HG02588 (cell line): ENCODE measurements around the gene C3orf33.

Experiments
- ATAC-seq: cut with Tn5 transposase; IDR thresholded peaks from one replicate; pipeline ENCODE4 v1.9.1; 2021; ENCODE audit warnings: mild to moderate bottlenecking, moderate library complexity; ENCODE audit not compliant: unreplicated experiment

C3orf33 gene

GRCh38 chr3:155744010-155744625 lies 62.0 kb downstream of the C3orf33 start:
- peak; percentile 45 for ATAC-seq

DNA sequence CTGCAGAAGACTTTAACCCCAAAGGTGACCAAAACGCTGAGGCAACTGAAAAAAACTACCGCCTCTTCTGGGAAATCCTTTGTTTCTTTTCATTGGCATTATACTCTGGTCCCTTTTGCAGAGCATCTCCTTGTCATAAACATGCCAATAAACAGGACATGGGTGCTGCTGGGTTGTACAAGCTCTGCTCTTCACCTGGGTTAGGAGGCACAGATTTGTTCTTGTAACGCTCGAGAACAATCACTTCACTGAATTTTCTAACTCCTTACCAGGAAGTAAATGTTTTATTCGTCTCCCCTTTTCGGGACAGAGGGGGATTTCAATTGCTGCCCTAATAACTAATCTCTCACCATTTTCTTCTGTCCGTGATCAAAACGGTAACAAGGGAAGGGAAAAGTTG lies 62.5 kb downstream of the C3orf33 start:
- no peak for ATAC-seq

DNA sequence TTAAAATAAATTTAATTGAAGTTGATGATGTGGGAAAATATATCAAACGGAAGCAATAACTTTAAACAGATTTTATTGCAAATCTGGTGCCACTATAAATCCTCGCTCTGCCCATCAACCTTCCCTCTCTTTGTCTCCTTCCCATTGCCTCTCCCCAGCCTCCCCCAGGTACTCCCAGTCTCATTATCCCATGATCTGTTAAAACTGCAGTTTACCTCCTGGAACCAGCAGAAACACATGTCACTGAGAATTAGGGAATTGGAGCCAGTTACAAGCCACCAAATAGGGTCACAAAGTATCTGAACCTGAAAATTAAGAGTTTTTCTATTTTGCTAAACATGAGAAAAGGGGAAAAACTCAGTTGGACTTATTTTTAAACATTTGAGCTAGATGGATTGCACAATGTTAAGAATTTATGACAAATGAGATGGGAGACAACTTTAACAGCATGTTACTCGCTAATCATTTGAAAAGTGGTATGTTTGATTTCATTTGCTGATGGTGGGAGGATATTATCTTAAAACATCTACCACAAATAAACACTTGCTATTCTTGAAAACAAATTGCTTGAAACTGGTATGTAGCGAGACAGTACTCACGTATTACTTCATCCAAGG lies 63.6 kb downstream of the C3orf33 start:
- no peak for ATAC-seq

- no peak for ATAC-seq
Measured at GRCh38 chr3:155741603-155742002, 64.5 kb downstream of the C3orf33 start.

DNA sequence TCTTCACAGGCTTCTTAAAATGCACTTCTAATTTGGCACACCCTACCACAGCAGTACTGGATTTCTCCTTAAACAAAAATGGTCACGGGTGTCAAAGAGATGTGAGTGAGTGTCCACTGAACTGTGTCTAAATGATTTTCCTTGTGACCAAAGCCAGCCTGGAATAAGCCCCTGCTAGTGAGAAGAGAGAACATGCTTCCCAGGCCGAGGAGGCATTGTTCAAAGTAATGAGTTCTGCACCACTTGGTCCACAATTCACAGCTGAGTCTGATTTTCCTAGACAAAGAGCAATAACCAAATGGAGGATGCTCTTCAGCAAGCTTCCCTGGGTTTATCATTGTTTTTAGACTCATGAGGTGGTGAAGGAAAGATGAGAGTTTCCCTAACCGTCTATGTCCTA lies 65.0 kb downstream of the C3orf33 start:
- no peak for ATAC-seq

DNA sequence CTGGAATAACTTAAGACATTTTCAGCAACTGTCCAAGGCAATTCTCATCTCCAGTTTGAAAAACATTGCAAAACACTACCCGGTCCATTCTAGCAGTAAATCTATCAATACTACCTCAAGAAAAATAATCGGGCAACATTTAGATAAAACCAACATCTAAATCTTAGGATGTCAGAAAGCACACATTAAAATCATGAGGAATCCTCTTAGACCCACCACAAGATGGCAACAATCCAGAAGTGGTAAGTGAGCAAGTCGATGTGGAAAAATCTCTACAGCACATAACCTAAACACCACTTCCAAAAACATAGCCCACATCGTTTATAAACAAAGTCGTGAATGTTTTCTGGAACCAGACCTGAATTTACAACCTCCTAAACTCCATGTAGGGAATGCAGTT lies 66.9 kb downstream of the C3orf33 start:
- no peak for ATAC-seq

DNA sequence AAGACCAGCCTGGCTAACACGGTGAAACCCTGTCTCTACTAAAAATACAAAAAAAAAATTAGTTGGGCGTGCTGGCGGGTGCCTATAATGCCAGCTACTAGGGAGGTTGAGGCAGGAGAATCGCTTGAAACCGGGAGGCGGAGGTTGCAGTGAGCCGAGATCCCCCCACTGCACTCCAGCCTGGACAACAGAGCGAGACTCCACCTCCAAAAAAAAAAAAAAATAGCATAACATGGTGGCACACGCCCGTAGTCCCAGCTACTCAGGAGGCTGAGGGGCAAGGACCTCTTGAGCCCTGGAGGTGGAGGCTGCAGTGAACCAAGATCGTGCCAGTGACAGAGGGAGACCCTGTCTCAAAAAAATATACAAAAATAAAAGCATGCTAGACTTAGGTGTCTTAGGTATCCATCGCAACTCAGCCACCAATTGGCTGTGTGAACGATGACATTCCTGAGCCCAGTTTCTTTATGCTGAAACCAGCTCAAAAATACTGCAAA lies 67.5 kb downstream of the C3orf33 start:
- ATAC-seq: no peak

GRCh38 chr3:155737844-155738460 lies 68.1 kb downstream of the C3orf33 start:
- ATAC-seq: peak; percentile 94

- ATAC-seq: no peak
Measured at GRCh38 chr3:155736381-155736780, 69.7 kb downstream of the C3orf33 start.

GRCh38 chr3:155730843-155731242 lies 75.2 kb downstream of the C3orf33 start:
- ATAC-seq: no peak

GRCh38 chr3:155727836-155728235 lies 78.2 kb downstream of the C3orf33 start:
- ATAC-seq: no peak

DNA sequence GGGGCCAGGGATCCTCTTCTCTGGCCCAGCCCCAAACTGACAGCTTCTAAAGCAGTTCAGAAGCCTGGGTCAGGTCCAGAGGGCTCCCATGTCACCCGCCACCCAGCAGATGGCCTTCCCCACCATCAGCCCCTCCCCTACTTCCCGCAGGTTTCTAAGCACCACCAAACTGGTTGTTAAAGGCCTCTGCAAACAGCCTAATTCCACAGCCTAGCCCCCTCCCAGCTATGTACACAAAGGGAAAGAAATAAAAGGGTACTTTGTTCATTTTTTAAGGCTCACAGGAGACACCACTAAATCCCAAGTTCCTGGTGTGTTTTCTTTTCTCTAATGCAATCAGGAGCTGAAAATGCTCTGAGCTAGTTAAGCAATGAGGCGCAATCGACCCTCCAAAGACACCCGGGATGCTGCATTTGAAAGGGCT lies 91.8 kb downstream of the C3orf33 start:
- no peak for ATAC-seq
